Measurements from ENCODE around the gene FKBP11. TPM values are rescaled to one million over a fixed set of nuclear protein-coding genes. Genes with fewer than 3 reads are reported as not detected.

Gene FKBP11
- total RNA-seq, 1 donor from 2014 or later = 74.2 TPM

DNA sequence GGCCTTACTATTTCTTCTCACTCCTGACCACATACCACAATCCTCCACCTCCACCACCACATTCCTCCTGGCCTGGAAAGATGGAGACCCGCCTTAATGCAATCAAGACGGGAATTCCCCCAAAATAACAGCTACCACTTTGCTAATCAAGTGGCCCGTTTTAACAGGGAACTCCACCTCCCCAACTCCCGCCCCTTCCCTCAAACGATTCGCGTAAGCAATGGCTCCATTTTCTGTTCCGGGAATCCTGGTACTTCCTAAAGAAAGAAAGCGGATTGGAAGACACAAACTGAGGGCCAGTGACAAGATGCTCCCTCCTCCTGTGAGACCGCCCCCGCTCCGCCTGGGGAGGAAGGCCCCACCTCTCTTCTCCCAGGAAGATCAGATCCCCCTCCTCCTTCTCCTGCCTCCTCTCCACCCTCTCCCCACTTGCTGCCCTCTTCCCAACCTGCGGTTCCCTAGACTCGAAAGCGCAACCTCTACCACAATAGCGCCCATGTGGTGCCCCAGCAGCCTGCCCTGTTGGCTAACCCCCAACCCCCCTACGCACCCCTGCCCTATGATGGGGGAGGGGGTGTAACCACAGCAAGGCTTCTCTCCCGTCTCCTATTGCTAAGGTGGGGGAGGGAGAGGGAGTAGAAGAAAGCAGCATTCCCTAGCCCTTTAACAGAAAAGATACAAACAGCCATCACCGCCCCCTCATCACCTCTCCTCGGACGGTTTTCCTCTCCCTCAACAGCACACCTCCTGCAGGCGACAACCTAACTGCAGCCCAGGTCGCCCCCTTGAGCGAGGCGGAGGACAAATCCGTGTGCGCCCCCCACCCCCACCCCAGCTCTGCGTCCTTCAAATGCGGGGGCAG, 31.2 kb upstream of the FKBP11 start:
- intact Hi-C loops (cut with micrococcal nuclease) = loop anchor here (1.0 to 10.0 kb wide), 11 partner anchors 14 to 242 kb away; partner anchors contain the start of genes CCNT1, DDX23, FKBP11 and PRKAG1

DNA sequence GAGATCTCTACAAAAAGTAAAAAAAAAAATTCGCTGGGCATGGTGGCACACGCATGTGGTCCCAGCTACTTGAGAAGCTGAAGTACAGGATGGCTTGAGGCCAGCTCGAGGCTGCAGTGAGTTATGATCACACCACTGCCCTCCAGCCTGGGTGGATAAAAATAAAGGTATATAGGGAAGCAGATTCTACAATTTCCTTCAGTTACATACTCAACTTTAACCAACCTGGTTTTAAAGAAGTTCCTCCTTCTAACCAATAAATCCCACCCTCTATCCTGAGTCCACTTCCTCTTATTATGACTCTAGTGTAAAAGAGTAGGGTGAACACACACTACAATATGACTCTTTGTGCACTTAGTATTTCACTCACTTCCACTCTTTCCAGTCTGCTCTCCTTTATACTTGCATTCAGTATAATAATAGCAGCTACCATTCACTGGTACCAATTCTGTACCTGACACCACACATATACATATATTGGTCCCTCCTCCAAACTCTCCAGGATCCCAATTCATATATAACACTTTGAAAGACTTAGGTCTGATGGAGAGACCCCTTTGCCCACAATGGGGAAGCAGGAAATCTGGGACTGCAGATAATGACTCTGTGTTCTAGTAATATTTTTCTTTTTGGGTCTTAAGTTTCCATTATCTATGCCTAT, 29.7 kb upstream of the FKBP11 start:
- intact Hi-C loops (cut with micrococcal nuclease) = loop anchor here (10.0 kb wide), 1 partner anchor 240 kb away; the partner anchor contains the start of gene CCNT1

DNA sequence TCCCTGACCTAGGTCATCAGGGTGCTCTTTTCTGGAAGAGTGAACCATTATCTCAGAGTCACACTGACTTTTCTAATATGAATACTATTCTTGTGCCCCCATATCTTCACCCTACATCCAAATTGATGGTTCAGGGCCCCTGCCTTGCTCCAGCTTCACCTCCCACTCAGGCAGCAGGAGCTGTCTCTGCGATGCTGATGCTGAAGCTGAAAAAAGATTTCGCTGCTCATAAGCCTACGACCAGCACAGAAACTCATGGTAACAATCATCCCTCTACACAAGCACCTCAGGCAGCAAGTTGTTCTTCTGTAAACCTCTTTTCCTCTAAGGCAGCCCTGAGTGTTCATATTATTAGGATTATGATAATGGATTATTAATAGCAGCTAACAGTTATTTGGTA, 28.8 kb upstream of the FKBP11 start:
- intact Hi-C loops (cut with micrococcal nuclease) = loop anchor here (10.0 kb wide), 1 partner anchor 239 kb away; the partner anchor contains the start of gene CCNT1

DNA sequence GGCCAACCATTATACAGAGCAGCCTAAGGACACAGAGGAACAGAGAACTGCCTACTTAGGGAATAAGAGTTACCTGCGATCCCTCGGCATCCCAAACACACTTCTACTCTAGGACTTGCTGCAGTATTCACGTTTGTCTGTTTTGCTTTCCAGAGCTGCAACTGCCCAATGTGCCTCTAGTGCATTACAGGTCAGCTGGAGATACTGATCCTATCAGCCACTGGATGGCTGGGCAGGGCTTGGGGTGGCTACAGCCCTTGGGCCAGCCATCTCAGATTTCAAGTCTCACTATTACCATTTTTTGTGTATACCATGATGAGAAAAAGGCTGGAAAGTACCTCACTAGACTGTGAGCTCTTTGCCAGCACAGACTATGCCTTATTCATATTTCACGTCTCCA, 27.4 kb upstream of the FKBP11 start:
- intact Hi-C loops (cut with micrococcal nuclease) = loop anchor here (10.0 kb wide), 1 partner anchor 238 kb away; the partner anchor contains the start of gene CCNT1

DNA sequence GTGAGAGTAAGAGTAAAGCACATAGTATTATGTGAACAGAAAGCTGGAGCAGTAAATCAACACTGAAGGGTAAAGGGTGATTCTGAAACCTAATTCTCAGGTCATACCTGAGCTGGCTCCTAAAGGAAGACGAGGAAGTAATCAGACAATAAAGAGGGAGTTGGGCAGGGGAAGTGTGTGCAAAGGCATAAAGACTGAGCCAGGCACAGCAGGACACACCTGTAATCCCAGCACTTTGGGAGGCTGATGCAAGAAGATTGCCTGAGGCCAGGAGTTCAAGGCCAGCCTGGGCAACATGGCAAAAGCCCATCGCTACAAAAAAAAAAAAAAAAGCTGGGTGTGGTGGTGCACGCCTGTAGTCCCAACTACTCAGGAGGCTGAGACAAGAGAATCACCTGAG, 22.4 kb upstream of the FKBP11 start:
- intact Hi-C loops (cut with micrococcal nuclease) = no loop called here

DNA sequence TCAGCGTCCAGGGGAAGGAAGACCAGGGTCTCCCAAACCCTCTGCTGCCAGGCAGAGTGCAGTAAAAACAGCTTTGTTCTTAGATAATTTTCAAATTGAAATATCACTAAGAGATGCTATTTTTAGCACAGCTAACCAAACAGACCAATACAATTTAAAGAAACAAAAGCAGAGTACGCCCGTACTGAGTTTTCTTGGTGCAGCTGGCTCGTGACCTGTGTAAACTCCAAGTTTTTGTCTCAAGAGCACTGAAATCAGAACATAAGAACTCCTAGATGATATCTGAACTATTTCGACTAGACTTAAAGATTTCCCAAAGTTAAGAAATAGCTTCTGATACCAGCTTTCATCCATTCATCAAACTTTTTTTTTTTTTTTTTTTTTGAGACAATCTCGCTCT, 21.7 kb upstream of the FKBP11 start:
- intact Hi-C loops (cut with micrococcal nuclease) = no loop called here

DNA sequence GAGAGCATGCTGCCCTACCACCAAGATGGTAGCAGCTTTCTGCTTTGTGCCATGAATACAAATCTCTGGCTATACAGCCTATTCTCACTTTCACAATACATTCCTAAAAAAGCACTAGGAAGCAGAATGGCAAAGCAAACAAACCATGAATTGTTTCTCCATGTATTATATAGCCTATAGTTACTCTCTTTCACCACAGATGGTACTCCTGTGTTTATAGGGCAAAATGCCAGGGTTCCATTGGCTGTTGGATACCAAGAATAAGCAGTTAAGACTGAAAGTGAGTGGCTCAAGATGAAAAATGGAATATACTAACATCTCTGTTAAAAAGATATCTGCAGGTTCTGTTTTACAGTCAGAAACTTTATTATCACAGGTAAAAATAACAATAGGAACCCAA, 20.9 kb upstream of the FKBP11 start:
- intact Hi-C loops (cut with micrococcal nuclease) = no loop called here

DNA sequence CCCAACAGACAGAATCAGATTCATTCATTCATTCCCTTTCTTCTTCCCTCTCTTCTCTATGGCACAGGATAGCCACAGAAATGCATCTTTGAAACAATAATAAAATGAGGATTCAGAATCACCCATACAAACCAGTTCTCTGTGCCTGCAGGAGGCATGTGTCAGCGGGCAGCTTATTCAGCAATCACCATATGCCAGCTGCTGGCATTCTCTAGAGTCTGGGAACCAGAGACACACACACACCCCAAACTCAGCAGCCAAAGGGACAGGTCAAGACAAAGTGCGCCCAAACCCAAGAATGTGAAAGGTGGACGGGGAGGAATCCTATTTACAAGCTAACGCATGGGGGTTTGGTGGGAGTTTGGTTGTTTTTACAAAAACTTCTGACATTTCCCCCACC, 17.9 kb upstream of the FKBP11 start:
- intact Hi-C loops (cut with micrococcal nuclease) = no loop called here

DNA sequence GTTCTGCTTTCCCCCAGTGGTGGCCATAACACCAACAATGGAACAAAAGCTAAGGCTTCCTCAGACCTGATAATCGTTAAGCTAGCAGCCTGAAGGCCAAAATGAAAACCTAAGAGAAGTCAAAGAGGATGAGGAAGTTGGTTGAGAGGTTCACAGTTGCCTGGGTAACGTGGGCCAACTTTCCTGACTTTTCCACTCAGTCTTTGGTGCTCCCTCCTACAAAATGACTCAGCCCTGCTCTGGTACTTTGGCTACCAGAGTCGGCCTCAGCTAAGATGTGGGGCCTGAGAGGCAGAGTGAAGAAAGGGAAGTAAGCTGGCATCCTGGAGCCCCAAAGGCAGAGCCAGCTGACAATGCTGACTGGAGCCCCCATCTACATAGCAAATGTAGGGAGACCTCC, 14.9 kb upstream of the FKBP11 start:
- intact Hi-C loops (cut with micrococcal nuclease) = no loop called here

DNA sequence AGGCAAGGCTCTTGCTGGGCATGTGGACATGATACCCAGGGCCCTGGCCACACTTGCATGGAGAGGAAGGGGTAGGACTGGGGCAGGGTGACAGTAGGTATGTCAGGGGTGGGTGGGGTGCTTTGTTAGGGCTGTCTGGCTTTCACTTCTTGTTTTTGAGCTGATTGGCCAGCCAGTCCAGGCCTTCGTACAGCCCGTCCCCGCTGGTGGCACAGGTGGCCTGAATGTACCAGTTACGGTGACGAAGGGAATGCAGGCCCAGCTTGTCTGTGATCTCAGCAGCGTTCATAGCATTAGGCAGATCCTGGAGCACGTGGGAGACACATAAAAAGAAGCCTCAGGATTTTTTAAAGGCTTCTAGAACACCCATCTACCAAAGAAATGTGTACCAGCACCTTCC, 13.5 kb upstream of the FKBP11 start:
- intact Hi-C loops (cut with micrococcal nuclease) = no loop called here

DNA sequence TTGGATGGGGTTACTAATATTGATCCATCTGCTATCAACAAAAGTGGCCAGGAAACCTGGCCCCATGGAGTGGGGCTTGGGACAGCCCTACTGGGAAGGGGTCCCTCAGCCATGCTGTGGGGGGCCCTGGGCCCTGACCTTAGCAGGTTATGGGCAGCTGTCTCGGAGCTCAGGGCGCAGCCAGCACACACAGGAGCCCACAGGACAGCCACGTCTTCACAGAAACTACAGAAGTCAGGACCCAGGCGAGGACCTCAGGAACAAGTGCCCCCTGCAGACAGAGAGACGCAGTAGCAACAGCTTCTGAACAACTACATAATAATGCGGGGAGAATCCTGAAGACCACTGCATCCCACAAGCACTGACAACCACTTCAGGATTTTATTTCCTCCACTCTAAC, 11.9 kb upstream of the FKBP11 start:
- intact Hi-C loops (cut with micrococcal nuclease) = no loop called here

DNA sequence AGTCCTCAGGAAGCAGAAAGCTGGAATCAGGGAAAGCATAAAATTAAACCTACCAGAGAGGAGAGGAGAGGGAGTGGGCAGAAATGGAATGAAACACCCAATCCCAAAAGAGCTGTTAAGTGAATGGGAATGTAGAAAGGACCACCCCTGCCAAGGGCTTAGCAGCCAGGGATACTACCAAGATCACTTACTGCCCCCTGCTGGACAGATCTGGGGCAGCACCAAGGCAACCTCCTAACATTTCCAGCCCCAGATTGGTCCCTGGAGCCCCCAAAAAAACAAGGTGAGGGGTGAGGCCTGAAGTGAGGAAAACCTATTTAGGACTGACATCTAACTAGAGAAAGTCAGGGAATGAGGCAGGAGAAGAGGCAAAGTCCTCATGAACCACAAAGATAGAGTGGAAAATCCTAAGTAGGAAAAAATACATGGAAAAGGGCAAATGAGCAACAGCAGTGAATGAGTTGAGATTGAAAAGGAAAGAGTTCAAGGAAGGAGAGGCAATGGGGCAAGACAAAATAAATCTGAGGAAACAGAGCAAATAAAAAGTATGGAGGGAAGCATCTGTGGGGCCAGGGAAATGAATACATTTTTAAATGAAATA, 11.2 kb upstream of the FKBP11 start:
- intact Hi-C loops (cut with micrococcal nuclease) = loop anchor here (1.0 kb wide), 6 partner anchors 12 to 83 kb away; partner anchors contain the start of genes ARF3 and RND1

DNA sequence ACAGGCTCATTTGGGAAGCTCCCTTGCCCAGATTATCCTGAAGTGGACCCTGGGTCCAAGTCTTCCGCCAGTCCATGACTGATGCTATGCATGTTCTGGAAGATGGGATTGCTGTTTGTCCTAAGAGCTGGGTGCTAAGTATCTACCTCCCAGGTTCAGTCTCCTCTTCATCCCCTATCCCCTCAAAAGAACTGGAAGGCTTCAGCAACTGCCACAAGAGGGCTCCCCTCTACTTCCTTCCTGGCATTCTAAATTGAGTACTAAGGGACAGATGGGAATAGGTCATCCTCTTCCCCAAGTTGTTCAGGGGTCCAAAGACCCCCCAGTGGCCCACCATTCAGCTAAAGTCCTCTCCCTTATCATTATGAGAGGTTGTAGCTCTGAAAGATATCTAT, 9.0 kb upstream of the FKBP11 start:
- intact Hi-C loops (cut with micrococcal nuclease) = loop anchor here (2.0 kb wide), 2 partner anchors 16 to 54 kb away; no protein-coding TSS in a partner anchor

DNA sequence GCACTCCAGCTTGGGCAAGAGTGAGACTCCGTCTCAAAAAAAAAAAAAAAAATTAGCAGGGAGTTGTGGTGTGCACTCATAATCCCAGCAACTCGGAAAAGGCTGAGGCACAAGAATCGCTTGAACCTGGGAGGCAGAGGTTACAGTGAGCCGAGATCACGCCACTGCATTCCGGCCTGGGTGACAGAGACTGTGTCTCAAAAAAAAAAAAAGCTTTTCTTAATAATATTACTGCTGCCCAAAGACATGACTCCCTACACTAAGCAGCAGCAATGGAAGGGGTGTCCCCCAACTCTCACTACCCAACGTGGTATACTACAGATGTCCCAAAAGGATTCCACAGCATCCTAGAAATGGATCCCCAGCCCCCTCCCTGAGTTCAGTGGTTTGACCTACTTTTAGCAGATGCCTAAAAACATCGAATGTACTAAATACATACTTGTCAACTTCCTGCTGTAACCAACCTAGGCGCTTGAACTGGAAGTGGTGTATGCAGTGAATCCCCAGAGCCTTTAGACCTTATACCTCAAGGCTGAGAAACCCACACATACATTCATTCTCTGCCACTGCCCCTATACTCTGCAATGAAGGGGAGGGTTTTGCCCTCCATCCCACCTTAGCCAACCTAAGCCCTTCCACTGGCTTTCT, 8.5 kb upstream of the FKBP11 start:
- intact Hi-C loops (cut with micrococcal nuclease) = loop anchor here (2.0 kb wide), 2 partner anchors 15 to 55 kb away; no protein-coding TSS in a partner anchor

DNA sequence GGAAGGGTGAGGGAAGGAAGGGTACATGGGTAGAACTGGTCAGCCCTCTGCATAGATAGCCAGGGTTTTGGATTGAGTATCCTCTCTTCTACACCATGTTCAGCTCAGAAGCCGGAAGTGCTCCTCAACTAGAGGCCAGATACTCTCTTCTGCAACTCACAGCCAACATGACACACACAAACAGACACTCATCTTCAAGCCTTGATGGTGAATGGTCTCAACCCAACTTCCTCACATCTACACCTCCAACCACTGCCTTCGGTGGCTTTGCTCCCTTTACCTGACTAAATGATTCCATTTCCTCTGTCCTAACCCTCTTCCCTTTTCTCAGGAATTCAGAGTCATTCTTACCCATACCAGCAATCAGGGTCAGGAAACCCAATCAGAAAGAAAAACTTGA, 7.6 kb upstream of the FKBP11 start:
- intact Hi-C loops (cut with micrococcal nuclease) = no loop called here

DNA sequence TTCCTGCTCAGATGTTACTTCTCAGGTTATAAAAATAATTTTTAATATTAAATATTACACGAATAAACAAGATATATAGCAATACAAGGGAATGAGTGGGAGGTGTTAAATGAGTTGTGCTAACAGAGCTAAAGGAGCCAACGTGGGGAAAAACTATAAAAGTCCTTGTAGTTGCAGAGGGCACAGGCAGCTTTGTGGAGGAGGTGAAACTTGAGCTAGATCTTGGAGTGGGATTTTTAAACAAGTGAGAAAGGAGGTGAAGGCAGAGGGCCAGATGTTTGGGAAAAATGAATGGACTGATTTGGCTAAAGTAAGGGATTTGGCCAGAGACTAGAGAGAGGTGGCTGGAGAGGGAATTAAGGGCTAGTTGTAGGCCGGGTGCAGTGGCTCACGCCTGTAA, 5.2 kb upstream of the FKBP11 start:
- intact Hi-C loops (cut with micrococcal nuclease) = no loop called here

DNA sequence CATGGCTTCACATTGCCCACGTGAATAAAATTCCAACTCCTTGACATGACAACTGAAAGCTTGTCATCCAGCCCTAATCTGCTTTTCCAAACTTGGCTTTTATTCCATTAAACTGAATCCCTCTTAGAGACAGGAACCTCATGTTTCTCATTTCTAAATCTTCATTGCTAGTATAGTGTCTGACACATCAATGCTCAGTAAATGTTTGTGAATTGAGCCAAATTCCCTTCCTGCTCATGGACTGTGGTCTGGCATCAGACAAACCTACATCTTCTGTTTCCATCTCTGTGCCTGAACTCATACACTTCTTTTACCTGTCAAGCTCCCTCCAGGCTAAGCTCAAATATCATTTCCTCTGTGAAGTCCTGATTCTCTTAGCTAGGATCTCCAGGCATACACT, 4.3 kb upstream of the FKBP11 start:
- intact Hi-C loops (cut with micrococcal nuclease) = no loop called here

DNA sequence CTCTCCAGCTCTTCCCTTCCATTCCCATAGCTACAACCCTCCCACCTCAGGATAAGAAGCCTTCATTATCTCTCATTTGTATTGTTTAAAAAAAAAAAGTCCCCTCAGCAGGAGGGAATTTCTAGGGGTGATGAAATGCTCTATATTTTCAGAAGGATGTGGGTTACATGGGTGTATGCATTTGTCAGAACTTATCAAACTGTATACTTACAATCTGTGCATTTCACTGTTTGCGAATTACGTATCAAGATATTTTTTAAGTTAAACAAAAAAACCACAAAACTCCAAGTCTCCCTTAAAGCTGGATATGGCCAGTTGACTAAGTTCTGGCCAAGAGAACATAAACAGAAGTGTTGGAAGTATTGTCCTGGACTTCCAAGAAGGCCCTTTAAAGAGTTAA, 2.0 kb upstream of the FKBP11 start:
- intact Hi-C loops (cut with micrococcal nuclease) = loop anchor here (1.0 kb wide), 1 partner anchor 9 kb away; no protein-coding TSS in a partner anchor

DNA sequence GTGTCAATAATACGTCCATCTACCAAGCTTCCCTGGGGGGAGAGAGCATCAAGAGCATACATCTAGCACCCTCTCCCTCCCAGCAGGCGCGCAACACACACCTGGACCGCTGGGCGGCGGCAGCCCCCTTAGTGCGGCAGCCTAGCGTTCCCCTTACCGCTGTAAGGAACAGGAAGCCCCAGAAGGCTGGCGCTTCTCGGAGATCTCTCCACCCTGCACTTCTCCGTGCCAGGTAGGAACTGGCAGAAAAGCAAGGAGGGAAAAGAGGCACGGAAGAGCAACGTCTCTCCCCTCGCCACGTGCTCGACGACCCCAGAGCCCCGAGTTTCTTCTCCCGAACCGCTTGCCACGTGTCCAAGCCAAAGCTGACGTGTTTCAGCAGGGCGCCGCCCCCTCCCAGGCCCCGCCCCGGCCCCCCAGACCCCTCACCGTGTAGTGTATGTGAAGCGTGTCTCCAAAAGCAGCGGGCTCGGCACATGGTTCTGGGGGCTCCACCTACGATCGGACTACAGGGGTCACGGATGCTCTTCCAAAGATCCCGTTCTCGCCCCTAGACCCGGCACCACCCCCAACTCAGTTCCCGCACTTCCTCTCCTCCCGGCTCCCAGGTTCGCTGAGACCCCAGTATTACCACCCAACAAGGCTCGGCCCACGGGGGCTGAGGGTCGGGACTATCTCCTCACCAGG, 532 bp downstream of the FKBP11 start:
- intact Hi-C loops (cut with micrococcal nuclease) = loop anchor here (1.0 to 2.0 kb wide), 6 partner anchors 12 to 71 kb away; partner anchors contain the start of genes ARF3 and WNT1

DNA sequence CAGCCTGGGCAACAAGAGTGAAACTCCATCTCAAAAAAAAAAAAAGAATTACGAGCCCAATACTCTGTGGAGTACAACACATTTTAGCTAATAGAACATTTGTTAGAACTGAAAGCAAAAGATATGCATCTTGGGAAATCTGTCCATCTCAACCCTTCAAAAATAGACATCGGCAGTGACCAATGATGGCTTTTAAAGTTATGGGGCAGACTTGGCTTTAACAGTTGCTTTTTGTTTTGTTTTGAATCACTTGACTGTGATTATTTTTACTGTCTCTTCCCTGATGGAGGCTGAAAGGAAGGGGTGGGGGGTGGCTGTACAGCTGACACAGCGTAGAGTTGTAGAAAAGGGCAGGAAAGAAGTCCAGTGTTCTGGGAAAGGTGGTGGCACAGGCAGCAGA, 2.2 kb downstream of the FKBP11 start:
- intact Hi-C loops (cut with micrococcal nuclease) = no loop called here

All from T-helper 1 cell treated with Interleukin-12 subunit alpha and Interleukin-12 subunit beta and Interleukin-4 antibody, amounts not matched to agents 30 ng/mL and 1 ng/mL, for 36 hours (primary cell).